GM10248 (cell line): Measurements from ENCODE around the gene THOC6.

ENCODE experiments used
- CTCF ChIA-PET: fragments of 300-600 bp; sonication (Branson Sonifier 250); formaldehyde crosslinking; extraction: SDS; loops from one replicate; lab custom pipeline; 2021; ENCODE audit warnings: antibody characterized with exemption; lab: Yijun Ruan, JAX
- POLR2A ChIA-PET: fragments of 350-650 bp; sonication (Branson Sonifier 250); formaldehyde crosslinking; extraction: SDS; loops from one replicate; lab custom pipeline; 2020; ENCODE audit warnings: antibody characterized with exemption; lab: Yijun Ruan, JAX
- DNase-seq: peaks from one replicate; pipeline ENCODE4 v3.0.0; 2012; ENCODE audit errors: extremely low spot score
- TF ChIP-seq, protein P1 (sequence below): IDR thresholded peaks from 2 replicates; pipeline ENCODE4 v1.5.1; 2012; ENCODE audit warnings: mild to moderate bottlenecking, low read depth; ENCODE audit errors: extremely low read depth, missing control alignments, control extremely low read depth

Gene THOC6

DNA sequence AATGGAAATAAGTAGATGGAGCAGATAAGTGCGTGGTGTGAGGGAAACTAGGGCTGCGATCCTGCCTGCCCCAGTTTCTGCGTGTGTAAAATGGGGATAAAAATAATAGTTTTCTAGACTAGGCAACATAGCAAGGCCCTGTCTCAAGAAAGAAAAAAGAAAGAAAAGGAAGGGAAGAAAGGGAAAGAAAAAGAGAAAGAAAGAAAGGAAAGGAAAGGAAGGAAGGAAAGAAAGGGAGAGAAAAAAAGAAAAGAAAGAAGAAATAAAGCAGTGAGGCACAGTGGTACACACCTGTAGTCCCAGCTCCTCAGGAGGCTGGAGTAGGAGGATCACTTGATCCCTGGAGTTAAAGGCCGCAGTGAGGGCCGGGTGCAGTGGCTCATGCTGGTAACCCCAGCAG lies 41.4 kb upstream of the THOC6 start:
- TF ChIP-seq, protein P1, sequence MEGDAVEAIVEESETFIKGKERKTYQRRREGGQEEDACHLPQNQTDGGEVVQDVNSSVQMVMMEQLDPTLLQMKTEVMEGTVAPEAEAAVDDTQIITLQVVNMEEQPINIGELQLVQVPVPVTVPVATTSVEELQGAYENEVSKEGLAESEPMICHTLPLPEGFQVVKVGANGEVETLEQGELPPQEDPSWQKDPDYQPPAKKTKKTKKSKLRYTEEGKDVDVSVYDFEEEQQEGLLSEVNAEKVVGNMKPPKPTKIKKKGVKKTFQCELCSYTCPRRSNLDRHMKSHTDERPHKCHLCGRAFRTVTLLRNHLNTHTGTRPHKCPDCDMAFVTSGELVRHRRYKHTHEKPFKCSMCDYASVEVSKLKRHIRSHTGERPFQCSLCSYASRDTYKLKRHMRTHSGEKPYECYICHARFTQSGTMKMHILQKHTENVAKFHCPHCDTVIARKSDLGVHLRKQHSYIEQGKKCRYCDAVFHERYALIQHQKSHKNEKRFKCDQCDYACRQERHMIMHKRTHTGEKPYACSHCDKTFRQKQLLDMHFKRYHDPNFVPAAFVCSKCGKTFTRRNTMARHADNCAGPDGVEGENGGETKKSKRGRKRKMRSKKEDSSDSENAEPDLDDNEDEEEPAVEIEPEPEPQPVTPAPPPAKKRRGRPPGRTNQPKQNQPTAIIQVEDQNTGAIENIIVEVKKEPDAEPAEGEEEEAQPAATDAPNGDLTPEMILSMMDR, result no peak
- CTCF ChIA-PET, result interaction anchor here (1.2 to 3.3 kb wide), 8 partner anchors 12 to 208 kb away, joined by 3 to 13 read pairs (median 4); no protein-coding TSS in a partner anchor
- no peak for DNase-seq
- POLR2A ChIA-PET, result interaction anchor here (0.7 kb wide), 1 partner anchor 36 kb away, joined by 8 read pairs; no protein-coding TSS in a partner anchor

DNA sequence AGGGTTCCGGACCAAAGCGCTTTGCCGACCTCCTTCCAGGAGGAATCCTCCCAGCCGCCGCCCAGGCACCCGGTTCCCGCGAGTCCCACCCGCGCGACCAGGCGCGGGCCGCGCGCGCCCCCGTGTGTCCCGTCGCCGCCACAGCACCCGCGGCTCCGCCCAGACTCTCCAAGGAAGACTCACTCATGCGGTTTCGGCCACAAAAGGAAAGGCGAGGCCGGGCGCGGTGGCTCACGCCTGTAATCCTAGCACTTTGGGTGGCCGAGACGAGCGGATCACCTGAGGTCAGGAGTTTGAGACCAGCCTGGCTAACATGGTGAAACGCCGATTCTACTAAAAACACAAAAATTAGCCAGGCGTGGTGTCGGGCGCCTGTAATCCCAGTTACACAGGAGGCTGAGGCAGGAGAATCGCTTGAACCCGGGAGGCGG lies 40.1 kb upstream of the THOC6 start:
- CTCF ChIA-PET, result interaction anchor here (0.9 to 3.3 kb wide), 10 partner anchors 9 to 57 kb away, joined by 3 to 13 read pairs (median 4); no protein-coding TSS in a partner anchor
- POLR2A ChIA-PET, result no interaction called here
- DNase-seq, result peak; percentile 88
- TF ChIP-seq, protein P1, result peak; percentile 96

DNA sequence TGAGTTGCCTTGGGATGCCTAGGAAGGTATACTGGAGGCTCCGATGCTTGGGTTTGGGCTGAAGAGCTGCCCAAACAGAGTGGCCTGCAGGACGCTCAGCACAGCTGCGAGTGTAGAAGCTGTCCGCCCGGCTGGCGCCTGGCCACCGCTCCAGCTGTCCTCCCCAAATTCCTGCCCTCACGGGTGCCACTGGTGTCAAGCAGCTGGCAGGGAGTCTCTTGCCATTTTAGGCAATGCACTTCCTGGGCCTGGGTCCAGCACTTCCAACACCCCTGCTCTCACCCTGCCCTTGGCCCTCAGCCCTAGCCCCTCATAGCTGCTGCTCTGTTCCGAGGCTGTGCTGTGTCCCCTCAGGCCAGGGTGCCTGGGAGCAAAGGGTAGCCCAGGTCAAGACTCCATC lies 38.4 kb upstream of the THOC6 start:
- ChIA-PET POLR2A (no interaction called here), CTCF (interaction anchor here (1.5 to 3.3 kb wide), 2 partner anchors 11 to 59 kb away, joined by 3 to 12 read pairs; no protein-coding TSS in a partner anchor)
- no peak for DNase-seq
- TF ChIP-seq, protein P1, result no peak

DNA sequence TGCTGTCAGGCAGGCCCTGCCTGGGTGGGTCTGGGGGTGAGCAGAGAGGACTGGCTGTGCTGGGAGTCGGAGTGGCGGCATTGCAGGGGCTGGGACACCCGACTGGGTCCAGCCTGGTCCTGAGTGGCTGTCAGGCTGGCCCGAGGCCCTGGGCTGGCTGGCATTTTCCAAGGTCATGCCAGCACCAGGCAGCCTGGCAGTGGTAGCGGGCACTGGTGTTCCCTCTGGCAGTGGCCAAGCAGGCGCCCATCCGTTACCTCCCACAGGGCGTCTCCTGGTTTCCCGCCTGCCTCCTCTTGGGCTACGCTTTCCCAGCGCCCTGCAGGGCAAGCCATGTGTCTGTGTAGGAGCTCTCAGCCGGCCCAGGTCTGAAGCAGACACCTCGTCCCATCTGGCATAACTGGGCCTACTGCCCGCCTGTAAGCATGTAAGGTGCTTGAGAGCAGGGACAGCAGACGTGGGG lies 37.9 kb upstream of the THOC6 start:
- POLR2A ChIA-PET, result no interaction called here
- TF ChIP-seq, protein P1, result no peak
- DNase-seq, result no peak
- CTCF ChIA-PET, result interaction anchor here (1.5 to 3.3 kb wide), 2 partner anchors 10 to 59 kb away, joined by 3 to 12 read pairs; no protein-coding TSS in a partner anchor

DNA sequence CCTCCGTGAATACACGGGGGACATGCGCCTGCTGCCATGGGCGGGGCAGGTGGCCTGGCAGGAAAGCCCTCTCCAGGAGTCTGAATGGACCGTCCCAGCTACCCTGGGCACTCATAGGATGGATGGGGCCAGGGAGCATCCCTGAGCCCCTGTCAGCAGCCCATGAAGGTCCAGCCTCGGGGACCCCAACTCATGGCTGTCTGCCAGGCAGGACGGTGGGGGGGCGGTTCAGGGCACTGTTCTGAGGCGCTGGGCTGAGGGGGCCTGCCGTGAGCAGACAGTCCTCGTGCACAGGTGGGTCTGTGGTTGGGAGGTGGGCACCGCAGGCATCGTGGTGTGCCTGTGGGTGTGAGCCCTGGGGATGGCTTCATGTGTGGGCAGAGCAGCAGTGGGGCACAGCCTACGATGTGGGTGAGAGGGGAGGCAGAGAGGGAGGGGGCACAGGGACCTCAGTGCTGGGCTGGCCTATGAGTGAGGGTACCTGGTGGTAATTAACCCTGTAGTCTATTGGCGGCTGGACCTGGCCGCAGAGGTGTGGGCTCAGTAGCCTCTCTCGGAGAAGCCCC lies 37.1 kb upstream of the THOC6 start:
- POLR2A ChIA-PET, result no interaction called here
- DNase-seq, result no peak
- TF ChIP-seq, protein P1, result no peak
- CTCF ChIA-PET, result no interaction called here

DNA sequence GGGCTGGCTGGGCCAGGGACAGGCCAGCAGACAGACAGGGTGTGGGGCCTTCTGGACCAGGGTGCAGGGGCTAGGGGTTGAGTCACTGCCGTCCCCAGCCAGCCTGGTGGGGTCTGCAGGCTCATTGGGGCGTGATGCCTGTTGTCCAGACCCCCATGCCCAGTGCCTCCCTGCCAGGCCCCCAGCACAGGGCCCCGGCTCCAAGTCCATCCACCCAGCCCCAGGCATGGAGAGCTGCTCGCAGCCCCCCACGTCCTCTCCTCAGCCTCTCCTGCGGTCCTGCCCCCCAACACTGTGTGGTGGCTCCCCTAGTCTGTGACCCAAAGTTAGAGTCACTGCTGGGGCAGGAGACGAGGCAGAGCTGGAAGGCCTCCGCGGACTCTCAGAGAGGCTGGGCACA lies 36.5 kb upstream of the THOC6 start:
- no peak for DNase-seq
- ChIA-PET CTCF (no interaction called here), POLR2A (no interaction called here)
- TF ChIP-seq, protein P1, result no peak
